NCI-H128 (cell line): ENCODE measurements around the gene RLN2.

ENCODE experiments used
- DNase-seq: peaks from one replicate; lab custom pipeline; 2025; ENCODE audit not compliant: unreplicated experiment; lab: John Stamatoyannopoulos, UW

Gene RLN2

DNA sequence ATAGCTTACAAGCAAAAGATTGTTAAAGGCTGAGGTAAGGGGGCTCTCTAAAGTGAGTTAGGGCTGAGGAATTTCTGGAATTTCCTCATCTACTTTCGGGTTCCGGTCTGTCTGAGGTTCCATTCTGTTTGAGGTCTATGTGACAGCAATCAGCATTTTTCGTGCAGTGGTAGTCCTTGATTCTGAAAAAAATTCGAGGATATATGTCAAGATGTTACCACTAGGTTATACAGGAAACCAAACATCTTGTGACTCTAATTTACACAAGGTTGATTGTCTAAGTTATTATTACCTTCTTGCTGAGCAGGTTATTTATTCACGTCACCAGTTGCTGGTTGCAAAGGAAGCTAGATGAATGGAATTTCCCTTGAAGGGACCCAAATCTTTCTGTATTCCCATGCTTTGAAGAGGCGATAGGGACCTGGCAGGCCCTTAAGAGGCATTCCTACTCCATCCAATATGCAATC, 35.2 kb downstream of the RLN2 start:
- DNase-seq, result no peak

DNA sequence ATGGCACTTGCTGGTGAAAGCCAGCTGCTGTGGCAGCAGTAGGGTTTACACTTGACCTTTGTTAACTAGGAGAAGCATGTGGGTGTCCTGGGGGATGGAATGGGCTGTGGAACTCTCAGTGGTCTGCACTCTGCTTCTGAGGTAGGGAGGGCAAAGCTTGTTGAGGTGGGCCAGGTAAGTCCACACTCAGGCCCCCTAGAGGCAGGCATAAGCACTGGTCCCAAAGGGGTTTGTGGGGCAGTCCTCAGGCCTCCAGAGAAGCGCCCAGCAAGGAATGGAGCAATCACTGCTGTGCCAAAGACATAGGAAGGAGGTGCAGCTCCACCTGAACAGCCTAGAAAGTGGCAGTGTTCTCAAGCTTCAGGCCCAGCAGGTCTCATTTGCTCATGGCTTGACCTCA, 38.6 kb downstream of the RLN2 start:
- DNase-seq, result no peak

DNA sequence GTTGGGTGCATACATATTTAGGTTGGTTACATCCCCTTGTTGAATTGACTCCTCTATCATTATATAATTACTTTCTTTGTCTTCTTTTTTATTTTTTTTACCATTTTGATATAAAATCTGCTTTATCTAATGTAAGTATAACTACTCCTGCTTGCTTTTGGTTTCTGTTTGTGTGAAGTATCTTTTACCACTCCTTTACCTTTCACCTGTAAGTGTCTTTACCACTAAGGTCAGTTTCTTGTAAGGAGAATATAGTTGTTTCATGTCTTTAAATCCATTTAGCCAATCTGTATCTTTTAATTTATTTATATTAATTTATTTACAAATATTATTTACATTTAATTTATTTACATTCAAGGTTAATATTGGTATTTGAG, 40.3 kb downstream of the RLN2 start:
- no peak for DNase-seq

DNA sequence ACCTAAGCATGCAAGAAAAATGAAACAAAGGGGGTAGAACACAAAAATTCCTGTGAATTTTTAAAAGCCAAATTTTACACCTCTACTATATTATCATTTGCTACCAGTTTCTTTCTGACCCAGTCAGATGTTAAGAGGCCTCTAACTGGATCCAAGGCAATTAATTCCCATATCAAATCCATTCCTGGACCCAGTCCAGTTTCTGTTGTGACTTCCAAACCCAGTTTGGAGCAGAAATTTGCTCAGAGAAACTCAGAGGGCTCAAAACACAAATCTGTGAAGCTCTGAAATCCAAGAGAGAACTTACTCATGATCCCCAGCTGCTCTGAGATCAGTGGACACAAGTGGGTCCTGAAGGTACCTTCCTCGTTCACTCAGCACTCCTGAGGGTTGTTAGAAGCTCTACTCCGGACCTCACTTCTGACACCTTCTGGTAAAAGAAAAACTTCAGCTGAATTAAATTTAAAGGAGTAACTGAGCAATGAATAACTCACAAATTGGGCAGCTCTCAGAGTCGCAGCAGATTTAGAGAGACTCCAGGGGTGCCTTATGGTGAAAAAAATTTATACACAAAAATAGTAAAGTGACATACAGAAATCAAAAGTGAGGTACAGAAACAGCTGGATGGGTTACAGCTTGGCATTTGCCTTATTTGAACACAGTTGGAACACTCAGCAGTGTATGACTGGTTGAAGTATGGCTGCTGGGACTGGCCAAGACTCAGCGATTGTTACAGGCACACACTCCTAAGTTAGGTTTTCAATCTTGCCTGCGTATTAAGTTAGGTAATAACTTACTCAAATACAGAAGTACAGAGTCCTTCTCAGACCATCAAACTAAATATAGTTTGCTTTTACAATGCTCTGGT, 40.9 kb downstream of the RLN2 start:
- no peak for DNase-seq
